Measurements from ENCODE around the gene BAX. TPM values are rescaled to one million over a fixed set of nuclear protein-coding genes. Genes with fewer than 3 reads are reported as not detected.

The BAX gene
- polyA plus RNA-seq, 1 of the 3 experiments (the other 2 are of a cell fraction) = 640 TPM

GRCh38 chr19:48910803-48911202 lies 43.9 kb upstream of the BAX start:
- H4K20me1 ChIP-seq (ENCODE audit: insufficient read depth) = no peaks in the 10 kb centered on the region
- H3K36me3 ChIP-seq (replicated peaks in 1 of 2; ENCODE audit: control insufficient read depth in 1 of 2, insufficient read depth in 2 of 2, low read length in 1 of 2) = peaks cover 19 to 42% of the 10 kb centered on the region in 2 experiments
- H3K9ac ChIP-seq = no peak overlapping the region
- no peaks in the 10 kb centered on the region for H3K9me3 ChIP-seq
- no peaks in the 10 kb centered on the region for H3K27me3 ChIP-seq (ENCODE audit: insufficient read depth)
- H3F3A ChIP-seq (replicated peaks; ENCODE audit: insufficient read depth) = no peaks in the 10 kb centered on the region
- TF ChIP-seq, protein P1, sequence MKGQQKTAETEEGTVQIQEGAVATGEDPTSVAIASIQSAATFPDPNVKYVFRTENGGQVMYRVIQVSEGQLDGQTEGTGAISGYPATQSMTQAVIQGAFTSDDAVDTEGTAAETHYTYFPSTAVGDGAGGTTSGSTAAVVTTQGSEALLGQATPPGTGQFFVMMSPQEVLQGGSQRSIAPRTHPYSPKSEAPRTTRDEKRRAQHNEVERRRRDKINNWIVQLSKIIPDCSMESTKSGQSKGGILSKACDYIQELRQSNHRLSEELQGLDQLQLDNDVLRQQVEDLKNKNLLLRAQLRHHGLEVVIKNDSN (IDR thresholded peaks at IDR 0.05; ENCODE audit: borderline replicate concordance, low read depth) = no peak
- no peak for TF ChIP-seq RFX5 (IDR thresholded peaks at IDR 0.05; ENCODE audit: low read length)
- TF ChIP-seq ELF1 (IDR thresholded peaks at IDR 0.05) = no peak
- TF ChIP-seq RXRA (IDR thresholded peaks at IDR 0.05; ENCODE audit: borderline replicate concordance, low read depth) = no peak
- TF ChIP-seq, protein P2, sequence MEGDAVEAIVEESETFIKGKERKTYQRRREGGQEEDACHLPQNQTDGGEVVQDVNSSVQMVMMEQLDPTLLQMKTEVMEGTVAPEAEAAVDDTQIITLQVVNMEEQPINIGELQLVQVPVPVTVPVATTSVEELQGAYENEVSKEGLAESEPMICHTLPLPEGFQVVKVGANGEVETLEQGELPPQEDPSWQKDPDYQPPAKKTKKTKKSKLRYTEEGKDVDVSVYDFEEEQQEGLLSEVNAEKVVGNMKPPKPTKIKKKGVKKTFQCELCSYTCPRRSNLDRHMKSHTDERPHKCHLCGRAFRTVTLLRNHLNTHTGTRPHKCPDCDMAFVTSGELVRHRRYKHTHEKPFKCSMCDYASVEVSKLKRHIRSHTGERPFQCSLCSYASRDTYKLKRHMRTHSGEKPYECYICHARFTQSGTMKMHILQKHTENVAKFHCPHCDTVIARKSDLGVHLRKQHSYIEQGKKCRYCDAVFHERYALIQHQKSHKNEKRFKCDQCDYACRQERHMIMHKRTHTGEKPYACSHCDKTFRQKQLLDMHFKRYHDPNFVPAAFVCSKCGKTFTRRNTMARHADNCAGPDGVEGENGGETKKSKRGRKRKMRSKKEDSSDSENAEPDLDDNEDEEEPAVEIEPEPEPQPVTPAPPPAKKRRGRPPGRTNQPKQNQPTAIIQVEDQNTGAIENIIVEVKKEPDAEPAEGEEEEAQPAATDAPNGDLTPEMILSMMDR (IDR thresholded peaks at IDR 0.05) = no peak
- no peak for TF ChIP-seq REST (IDR thresholded peaks at IDR 0.05; ENCODE audit: low read depth, low read length)
- TF ChIP-seq CHD2 (IDR thresholded peaks at IDR 0.05; ENCODE audit: low read length, partially characterized antibody) = no peak
- H3K27ac ChIP-seq (ENCODE audit: low read depth in 2 of 2, low read length in 1 of 2) = no peak overlapping the region
- no peaks in the 10 kb centered on the region for H3K79me2 ChIP-seq (ENCODE audit: insufficient read depth)
- DNase-seq = no peak
- H3K4me2 ChIP-seq = no peak overlapping the region
- ChIA-PET CTCF (interaction anchor here (0.7 to 1.0 kb wide), 3 partner anchors 33 to 88 kb away, joined by 3 to 4 read pairs (median 3); no protein-coding TSS in a partner anchor), POLR2A (interaction anchor here (1.4 kb wide), 1 partner anchor 10 kb away, joined by 4 read pairs; the partner anchor contains the start of gene NUCB1)
- no peak overlapping the region for H3K4me3 ChIP-seq (ENCODE audit: low read depth in 2 of 2, low read length in 1 of 2)
- WGBS (ENCODE audit: low lambda C conversion rate) = 82% methylated on average over 2 of the region's 2 CpGs
- no peak overlapping the region for H2AFZ ChIP-seq (ENCODE audit: low read depth)
- no peaks in the 10 kb centered on the region for H3K9me2 ChIP-seq
- no peaks in the 10 kb centered on the region for H3K4me1 ChIP-seq (ENCODE audit: control insufficient read depth in 1 of 2, insufficient read depth in 2 of 2, low read depth in 1 of 2, low read length in 1 of 2)

DNA sequence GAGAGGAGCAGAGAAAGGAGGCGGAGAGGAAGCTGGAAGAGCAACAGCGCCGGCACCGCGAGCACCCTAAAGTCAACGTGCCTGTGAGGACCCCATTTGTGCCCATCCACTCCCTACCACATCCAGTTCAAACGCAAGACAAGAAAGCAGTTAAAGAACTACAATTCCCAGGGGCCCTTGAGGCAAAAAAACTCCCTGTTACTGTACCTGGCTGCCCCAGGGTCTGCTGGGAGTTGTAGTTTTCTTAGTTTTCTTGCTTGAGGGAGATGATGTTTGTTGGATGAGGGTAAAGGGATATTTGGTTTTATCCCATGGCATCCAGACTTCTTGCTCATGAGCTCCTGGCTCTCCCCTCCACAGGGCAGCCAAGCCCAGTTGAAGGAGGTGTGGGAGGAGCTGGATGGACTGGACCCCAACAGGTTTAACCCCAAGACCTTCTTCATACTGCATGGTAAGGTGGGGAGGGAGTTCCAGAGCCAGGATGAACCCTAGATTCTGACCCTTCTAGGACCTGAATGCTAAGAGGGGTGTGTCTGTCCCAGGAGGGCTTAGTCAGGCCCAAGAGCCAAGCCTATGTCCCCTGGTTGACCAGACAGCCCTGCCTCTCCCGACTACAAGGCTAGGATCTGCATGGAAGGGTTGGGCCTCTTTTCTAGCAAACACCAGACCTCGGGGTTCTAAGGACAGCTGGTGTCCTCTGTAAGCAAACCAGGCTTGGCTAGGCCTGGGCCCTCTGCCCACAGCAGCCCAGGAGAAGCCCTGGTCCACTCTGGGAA lies 41.4 kb upstream of the BAX start:
- 93% methylated on average over 7 of the region's 9 CpGs for WGBS (ENCODE audit: low lambda C conversion rate)

More for the DNA sequence above, 41.4 kb upstream of the BAX start:
- Histone ChIP-seq H3K27me3 (ENCODE audit: insufficient read depth) (no peaks in the 10 kb centered on the region), H3K9ac (no peak overlapping the region), H3K4me3 (ENCODE audit: low read depth in 2 of 2, low read length in 1 of 2) (no peak overlapping the region), H3K4me1 (ENCODE audit: control insufficient read depth in 1 of 2, insufficient read depth in 2 of 2, low read depth in 1 of 2, low read length in 1 of 2) (no peaks in the 10 kb centered on the region), H3K9me3 (no peaks in the 10 kb centered on the region), H3K4me2 (no peak overlapping the region), H4K20me1 (ENCODE audit: insufficient read depth) (no peaks in the 10 kb centered on the region), H3K9me2 (no peaks in the 10 kb centered on the region), H3K79me2 (ENCODE audit: insufficient read depth) (no peaks in the 10 kb centered on the region), H3F3A (replicated peaks; ENCODE audit: insufficient read depth) (no peaks in the 10 kb centered on the region), H2AFZ (ENCODE audit: low read depth) (no peak overlapping the region), H3K36me3 (replicated peaks in 1 of 2; ENCODE audit: control insufficient read depth in 1 of 2, insufficient read depth in 2 of 2, low read length in 1 of 2) (peaks cover 24 to 41% of the 10 kb centered on the region in 2 experiments), H3K27ac (ENCODE audit: low read depth in 2 of 2, low read length in 1 of 2) (no peak overlapping the region)
- CTCF ChIA-PET = no interaction called here
- POLR2A ChIA-PET = no interaction called here
- TF ChIP-seq SMC3 (IDR thresholded peaks at IDR 0.05; ENCODE audit: low read depth, low read length) (no peak), EP300 (IDR thresholded peaks at IDR 0.05; ENCODE audit: borderline replicate concordance in 1 of 2, low read depth in 1 of 2, low read length in 1 of 2) (no peak), MXI1 (IDR thresholded peaks at IDR 0.05; ENCODE audit: low read depth, low read length) (no peak), NRF1 (IDR thresholded peaks at IDR 0.05; ENCODE audit: low read depth, low read length) (no peak), FOXM1 (IDR thresholded peaks at IDR 0.05; ENCODE audit: low read depth) (no peak), SIN3A (IDR thresholded peaks at IDR 0.05; ENCODE audit: borderline replicate concordance, low read depth, low read length) (no peak), GABPA (IDR thresholded peaks at IDR 0.05; ENCODE audit: low read depth) (no peak), EZH2phosphoT487 (IDR thresholded peaks at IDR 0.05; ENCODE audit: borderline replicate concordance, low read depth) (no peak), RCOR1 (IDR thresholded peaks at IDR 0.05; ENCODE audit: low read length) (no peak), FOXJ3 (CRISPR knock-in tag; IDR thresholded peaks at IDR 0.05) (no peak), GATA2 (CRISPR knock-in tag; IDR thresholded peaks at IDR 0.05) (no peak)
- TF ChIP-seq, protein P2 (IDR thresholded peaks at IDR 0.05) = no peak
- no peak for DNase-seq

Measured in SK-N-SH (cell line).